HG02571 (cell line): ENCODE data around the gene MCMBP.
"Not testable (repeated sequence)": the region's sequence is repeated elsewhere in the genome, so short reads cannot be mapped to it uniquely, and the experiment has no call there.

Source experiments
- ATAC-seq: cut with Tn5 transposase; IDR thresholded peaks from one replicate; pipeline ENCODE4 v1.9.1; 2021; ENCODE audit warnings: mild to moderate bottlenecking, moderate library complexity; ENCODE audit not compliant: unreplicated experiment

Gene MCMBP

DNA sequence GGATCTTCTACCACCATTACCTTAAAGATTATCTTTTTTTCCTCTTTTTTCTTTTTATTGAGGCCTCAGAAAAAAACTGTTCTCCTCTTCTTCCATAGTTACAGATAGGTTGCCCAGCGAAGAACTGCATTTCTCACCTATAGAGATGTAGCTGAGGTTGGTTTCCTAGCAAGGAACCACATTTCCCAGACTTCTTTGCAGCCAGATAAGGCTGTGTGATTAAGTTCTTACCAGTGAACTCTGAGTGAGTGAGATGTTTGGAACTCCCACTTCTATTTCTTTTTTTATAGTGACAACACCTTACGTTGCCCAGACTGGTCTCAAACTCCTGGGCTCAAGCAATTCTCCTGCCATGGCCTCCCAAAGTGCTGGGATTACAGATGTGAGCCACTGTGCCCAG is 5.9 kb upstream of the MCMBP start:
- ATAC-seq = no peak

DNA sequence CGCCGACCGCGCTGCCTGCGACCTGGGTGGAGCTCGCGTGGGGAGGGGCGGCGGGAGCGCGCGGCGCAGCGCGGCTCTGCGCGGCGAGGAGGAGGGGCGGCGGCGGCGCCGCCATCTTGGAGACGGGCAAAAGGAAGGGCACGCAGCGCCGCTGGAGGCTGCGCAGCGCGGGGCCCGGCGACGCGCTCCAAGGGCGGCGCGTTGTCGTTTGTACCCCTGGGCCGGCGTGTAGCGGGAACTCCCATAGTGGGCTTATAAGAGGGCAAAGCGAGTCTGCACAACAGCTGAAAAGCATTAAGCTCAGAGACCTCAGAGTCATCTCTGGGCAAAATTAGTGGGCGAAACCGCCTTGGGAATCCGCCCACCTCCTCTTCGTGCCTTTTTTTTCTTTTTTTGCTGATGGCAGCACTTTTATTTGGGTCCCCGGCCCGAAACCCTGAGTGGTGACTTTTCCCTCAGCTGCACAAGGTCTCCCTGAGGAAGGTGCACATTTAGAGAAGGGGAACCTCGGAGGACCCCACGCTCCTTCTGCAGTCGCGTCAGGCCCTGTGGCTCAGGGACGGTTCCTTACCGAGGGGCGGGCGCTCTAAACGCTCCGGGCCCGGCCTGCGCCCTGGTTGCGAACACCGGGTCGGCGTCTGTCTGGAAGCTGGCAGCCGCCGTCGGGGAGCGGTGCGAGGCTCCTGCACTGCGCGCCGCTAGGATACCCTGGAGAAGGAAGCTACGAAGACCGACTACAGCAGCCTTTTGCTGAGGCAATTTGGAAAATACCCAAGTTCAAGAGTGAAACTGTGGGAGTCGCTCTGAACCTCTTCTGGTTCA is 428 bp upstream of the MCMBP start:
- peak; percentile 82 for ATAC-seq

DNA sequence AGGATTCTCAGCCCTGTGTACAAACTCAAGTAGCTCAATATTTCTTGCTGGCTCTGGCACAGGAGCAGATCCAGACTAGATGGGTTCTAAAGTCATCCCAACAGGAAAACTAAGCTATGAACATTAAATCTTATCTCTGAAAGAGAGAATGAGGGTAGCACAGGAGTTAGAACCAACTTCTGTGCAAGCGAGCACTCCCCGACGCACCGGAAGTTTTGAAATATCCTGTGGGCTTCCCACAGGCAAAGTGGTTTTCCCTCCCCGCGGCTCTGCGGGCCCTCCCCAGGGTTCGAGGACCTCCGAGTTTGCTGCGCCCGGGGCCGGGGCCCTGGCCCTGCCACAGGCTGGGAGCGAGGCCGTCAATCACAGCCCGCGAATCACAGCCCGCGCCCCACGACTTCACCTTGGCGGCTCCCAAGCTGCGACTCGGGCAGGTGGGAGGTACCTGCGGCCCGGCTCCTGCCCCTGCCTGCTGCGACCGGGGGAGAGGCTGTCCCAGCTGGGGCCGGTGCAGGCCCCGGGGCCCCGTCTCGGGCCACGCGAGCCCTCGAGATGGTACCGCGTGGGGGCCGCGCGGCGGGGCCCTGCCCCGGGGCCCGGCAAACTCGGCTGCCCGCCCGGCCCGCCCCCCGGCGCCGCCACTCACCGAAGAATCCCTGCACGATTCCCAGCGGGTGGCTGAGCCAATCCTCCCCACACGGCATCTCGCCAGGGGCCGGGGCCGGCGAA is 598 bp downstream of the MCMBP start:
- peak; percentile 43 for ATAC-seq

DNA sequence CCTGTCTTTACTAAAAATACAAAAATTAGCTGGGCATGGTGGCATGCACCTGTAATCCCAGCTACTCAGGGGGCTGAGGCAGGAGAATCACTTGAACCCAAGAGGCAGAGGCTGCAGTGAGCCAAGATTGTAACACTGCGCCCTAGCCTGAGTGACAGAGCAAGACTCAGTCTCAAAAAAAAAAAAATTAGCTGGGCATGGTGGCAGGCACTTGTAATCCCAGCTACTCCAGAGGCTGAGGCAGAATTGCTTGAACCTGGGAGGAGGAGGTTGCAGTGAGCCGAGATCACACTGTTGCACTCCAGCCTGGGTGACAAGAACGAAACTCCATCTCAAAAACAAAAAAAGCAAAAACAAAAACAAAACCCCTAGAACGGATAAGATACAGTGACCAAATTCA is 3.2 kb downstream of the MCMBP start:
- ATAC-seq = not testable (repeated sequence)

DNA sequence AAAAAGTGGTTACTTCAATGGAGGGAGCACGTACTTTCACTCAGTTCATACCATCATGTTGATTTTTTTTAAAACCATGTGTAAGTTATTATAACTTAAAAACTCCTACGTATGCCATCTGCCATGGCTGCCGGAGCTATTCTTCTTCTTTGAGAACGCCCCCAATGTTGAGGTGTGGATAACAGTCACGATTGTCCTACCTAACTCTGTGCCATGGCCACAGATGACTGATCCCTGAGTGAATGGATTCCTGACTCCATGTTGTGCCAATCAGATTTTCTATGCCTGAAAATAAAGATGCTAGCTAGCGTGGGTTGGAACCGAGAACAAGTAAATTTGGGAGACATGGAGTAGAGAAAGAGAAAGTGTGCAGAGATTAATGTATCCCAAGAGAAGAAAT is 5.3 kb downstream of the MCMBP start:
- ATAC-seq = no peak

DNA sequence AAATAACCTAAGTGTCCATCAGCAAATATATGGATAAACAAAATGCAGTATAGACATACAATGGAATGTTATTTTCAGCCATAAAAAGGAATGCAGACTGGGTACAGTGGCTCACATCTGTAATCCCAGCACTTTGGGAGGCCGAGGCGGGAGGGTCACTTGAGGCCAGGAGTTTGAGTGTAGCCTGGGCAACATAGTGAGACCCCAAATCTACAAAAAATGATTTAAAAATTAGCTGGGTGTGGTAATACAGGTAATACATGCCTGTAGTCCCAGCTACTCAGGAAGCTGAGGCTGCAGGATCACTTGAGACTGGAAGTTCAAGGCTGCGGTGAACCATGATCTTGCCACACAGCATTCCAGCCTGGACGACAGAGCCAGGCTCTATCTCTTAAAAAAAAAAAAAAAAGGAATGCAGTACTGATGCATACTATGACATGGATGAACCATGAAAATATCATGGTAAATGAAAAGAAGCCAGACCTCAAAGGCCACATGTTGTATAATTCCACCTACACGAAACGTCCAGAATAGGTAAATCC is 6.9 kb downstream of the MCMBP start:
- no peak for ATAC-seq

DNA sequence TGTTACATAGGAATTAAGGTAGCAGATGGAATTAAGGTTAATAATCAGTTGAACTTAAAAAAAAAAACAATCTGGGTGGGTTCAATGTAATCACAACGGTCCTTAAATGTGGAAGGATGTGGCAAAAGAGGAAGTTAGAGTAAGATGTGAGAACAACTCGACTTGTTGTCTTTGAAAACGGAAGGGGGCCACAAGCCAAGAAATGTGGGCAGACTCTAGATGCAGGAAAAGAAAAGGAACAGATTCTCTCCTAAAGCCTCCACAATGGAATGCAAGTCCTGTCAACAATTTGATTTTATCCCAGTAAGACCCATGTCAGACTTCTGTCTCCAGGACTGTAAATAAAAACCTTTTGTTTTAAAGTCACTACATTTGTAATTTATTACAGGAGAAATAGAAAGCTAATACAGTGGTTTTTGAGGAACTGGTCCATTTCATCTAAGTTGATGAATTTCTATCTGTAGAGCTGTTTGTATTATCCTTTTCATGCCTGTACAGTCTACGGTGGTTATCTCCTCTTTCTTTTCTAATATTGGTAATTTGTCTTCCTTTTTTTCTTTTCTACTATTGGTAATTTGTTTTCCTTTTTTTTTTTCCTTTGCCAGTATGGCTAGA is 8.6 kb downstream of the MCMBP start:
- no peak for ATAC-seq

DNA sequence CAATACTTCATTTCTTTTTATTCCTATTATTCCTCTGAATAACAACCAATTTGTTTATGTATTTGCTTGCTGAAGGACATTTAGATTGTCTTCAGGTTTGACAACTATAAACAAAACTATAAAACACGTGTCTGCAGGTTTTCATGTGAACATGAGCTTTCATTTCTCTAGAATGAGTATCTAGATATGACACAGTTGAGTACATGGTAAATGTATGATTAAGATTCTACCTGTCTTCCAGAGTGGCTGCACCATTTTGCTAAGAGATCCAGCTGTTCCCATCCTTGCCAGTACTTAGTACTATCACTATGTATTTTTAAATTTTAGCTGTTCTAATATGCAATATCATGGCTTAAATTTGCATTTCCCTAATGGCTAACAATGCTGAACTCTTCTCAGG is 10.1 kb downstream of the MCMBP start:
- no peak for ATAC-seq

DNA sequence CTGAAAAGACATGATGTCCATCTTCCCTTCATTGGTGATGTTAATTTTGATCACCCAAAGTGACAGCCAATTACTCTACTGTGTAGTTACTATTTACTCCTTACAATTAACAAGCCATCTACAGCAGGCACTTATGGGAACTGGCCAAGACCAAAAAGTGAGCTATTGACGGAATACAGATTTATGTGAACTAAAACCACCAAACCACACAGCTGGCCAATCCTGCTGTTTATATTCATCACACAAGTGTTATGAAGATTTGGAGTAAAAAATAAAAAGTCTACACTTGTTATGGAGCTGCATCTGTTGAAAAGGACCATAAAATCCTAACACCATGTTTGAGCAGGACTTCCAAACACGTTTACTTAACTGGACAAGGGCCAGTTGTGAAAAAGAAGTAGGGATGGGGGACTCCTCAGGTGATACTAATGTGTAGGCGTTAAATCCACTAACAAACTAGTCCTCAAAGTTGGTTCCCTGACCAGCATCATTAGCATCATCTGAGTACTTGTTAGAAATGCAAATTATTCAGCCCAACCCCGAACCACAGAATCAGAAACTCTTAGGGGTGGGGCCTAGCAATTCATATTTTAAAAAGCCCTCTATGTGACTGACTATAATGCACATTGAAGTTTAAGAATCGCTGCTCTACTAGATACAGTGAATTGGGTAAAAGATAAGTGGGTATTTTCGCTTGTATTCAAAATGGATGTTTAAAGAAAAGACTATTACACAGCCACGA is 11.6 kb downstream of the MCMBP start:
- ATAC-seq = no peak

DNA sequence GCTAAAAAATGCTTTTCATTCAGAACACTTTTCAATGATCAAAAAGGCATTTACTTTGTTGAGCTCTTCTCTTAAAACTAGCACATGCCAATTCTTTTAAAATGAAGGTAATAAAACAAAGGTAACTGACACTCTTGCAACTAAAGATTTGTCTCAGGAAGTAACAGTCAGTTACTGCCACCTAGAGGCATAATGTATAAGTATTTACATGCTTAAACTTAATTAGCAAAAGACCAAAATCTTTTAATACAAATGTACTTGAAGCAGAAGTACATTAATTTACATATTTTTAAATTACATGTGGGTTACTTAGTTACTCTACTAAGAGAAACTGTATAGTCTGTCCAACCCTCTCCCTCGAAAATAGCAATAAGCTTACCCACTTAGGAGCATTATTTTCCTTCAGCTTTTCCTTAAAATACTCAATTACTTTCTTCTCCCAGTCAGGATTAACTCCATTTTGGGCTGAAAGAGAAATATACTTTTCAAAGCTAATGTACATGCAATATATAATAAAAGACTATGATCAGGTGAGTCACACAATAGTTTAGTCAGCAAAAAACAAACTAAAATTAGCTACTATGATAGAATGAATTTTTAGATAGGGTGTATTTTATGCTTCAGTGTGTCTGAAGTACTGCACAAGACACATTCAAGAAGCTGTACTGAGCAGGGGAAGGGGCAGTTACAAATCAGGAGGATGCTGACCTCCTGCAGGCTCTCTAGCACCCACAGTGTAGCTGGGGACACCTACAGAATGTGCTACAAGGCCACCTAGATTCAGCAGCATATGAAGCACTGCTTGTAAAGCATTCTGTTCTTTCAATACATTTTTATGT is 13.0 kb downstream of the MCMBP start:
- ATAC-seq = no peak

DNA sequence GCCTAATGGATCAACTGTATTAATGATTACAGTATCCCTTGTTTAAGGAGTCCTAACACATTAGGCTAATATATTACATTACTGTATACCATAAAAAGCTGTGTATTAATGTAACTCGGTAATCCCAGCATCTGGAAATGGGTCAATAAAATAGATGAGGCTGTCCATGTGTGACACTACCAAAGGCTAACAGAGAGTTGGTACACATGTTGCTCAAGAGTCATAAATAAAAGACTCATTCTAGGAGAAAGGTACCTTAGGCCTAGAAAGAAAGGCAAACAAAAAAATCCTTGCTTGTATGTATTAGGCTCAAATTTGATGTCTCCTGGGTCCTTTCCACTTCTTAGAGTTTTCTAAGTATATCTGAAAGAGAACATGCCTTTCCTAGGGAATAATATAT is 14.6 kb downstream of the MCMBP start:
- no peak for ATAC-seq

DNA sequence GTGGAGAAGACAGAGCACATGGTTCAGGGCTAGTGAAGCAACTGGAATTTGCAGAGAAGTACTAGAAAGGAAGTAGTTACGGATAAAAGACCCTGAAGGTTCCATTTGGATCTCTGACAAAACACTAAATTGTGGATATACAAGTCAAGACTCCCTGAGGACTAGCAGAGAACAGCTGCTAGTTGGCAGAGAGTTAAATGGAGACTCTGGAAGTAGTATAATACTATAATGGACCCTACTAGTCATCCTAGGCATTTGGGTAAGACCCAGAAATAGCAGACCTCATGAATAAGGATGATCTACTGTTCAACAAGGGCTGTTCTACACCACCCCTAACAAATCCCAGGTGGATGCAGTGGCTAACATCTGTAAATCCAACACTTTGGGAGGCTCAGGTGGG is 19.1 kb downstream of the MCMBP start:
- no peak for ATAC-seq

DNA sequence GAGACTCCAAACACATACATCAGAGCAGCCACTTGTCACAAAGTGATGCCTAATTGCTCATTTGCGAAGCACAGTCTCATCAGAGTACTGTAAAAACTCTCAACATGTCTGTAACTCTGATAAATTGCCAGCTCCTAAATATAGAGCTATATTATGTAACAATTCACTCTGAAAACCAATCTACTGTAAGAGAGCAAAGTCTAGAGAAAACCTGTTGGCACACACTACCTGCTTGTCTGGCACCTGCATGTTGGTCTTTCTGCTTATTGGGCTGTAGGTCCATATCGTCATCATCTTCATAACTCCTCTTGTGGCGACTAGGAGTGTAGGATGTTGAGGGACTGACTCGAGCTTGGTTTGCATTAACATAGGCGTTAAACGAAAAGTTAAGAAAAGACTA is 19.8 kb downstream of the MCMBP start:
- ATAC-seq = no peak

DNA sequence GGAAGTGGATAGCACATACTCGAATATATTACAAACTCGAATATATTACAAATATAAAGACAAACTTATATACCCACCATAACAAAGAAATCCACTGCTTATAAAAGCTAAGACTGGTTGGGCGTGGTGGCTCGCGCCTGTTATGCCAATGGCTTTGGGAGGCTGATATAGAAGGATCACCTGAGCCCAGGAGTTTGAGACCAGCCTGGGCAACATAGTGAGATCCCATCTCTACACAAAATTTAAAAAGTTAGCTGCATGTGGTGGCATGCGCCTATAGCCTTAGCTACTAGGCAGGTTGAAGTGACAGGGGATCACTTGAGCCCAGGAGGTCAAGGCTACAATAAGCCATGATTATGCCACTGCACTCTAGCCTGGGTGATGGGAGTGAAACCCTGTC is 20.4 kb downstream of the MCMBP start:
- ATAC-seq = no peak

DNA sequence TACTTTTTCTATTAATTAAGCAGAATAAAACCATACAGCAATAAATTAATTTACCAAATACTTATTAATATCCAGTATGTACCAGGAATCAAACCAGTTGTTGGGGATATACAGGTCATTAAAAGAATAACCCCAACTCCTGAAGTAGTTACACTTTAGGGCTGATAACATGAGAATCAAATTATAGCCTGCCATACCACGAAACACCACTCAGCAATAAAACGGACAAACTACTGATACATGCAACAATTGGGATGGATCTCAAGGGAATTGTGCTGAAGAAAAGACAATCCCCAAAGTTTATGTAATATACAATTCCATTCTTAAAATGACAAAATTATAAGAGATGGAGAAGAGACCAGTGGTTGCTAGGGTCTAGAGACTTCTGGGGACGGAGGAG is 22.7 kb downstream of the MCMBP start:
- ATAC-seq = no peak

DNA sequence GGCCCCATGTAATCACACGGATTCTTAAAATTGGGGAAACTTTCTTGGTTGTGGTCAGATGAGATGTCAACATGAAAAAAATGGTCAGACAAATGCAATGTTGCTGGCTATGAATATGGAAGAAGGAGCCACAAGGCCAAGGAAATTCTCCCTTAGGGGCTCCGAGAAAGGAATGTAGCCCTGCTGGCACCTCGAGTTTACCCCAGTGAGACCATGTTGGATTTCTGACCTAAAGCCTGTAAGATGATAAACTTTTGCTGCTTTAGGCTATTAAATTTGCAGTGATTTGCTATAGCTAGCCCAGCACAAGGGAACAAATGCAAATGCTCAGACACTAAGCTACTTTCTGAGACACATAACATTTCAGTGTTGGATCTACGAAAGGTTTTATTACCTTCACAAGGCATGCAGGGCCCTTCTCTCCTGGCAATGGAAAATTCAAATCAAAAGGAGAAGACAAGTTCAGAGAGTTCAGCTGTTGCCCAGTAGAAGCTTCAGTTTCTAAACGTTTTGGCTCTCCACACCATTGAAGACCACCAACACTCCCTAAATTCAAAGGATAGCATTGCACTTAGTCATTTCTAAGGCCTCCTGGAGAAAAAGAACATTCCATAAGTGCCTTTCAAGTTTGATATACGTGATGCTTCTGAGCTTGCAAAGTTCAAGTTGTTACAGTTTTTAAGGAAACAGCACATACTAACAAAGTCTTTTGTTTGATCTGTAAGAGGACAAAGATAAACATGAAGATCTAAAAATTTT is 23.4 kb downstream of the MCMBP start:
- ATAC-seq = no peak

DNA sequence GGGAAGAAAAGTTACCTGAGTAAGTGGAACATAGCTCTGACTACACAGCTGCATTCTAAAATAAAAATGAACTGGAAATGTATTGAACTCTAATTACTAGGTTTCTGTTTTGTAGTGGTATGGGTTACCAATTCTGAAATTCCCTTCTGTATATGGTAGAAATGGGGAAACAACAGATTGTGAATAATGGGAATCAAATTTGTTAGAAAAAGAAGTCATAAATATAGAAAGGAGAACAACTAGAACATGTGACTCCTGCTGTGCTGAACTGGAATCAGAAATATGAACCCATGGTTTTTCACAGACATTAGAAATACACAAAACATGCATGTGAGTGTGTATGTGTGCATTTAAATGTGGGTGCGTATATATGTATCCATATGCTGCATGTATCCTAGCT is 27.0 kb downstream of the MCMBP start:
- ATAC-seq = no peak

DNA sequence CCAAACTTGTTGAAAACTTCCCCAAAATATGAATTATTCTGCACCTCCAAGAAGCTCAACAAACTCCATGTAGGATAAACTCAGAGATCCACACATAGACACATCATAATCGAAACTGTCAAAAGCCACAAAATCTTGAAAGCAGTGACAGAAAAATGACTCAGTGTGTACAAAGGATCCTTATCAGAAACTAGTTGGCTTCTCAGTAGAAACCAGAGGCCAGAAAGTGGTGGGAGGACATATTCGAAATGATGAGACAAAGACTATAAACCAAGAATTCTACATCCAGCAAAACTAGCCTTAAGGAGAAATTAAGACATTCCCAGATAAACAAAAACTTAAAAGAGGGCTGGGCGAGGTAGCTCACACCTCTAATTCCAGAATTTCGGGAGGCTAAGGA is 38.5 kb downstream of the MCMBP start:
- ATAC-seq = no peak

DNA sequence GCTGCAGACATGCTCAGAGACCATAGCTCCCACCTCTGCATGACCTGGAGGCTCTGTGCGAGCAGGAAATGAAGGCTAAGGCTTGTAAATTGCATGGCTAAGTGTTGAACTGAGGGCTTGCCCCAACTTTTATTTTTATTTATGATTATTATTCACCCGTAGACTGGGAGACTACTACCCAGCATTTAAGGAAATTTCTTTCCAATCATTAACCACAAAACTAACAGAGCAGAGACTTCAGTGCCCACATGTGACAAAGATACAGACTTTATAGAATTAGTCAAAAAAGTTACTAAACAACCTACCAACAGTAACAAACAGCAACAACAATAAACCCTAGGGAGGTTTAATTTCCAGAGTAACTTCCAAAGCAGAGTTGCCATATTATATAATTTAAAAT is 39.7 kb downstream of the MCMBP start:
- ATAC-seq = no peak

DNA sequence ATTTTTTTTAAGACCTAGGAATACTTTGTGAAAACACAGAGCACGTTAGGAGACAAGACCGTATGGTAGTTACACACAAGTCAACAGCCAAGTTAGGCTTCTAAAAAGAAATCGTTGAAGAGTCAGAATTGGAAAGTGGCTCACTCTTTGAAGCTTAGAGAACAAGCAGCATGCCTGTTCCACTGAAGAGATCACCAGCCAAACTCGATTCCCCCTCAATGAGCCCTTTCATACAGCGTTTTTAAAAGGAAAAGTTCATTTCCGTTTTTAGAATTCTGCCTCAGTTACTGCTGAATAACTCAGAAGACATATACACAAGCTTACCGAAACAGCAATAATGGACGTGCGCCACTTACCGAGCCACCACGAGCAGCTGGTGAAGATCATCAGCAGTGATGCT is 41.0 kb downstream of the MCMBP start:
- ATAC-seq = no peak
